Esophagus muscularis mucosa (tissue), 3 donors: ENCODE measurements around the gene DRC7.

Source experiments
- POLR2AphosphoS5 ChIP-seq, 2 donors: sonication (generic); formaldehyde crosslinking; IDR thresholded peaks; one replicate each; pipeline ENCODE4 v1.6.1; 2017; ENCODE audit warnings: antibody characterized with exemption in 2 of 2
- TF ChIP-seq, protein P1 (sequence below), 3 experiments: fragments of 200-600 bp in 2 of 3; fragments of 450-650 bp in 1 of 3; sonication (generic) in 2 of 3; IDR thresholded peaks; one replicate each; pipeline ENCODE4 v1.5.1; 2017 to 2019; ENCODE audit warnings: antibody characterized with exemption in 3 of 3, mild to moderate bottlenecking in 2 of 3, moderate library complexity in 1 of 3

DNA sequence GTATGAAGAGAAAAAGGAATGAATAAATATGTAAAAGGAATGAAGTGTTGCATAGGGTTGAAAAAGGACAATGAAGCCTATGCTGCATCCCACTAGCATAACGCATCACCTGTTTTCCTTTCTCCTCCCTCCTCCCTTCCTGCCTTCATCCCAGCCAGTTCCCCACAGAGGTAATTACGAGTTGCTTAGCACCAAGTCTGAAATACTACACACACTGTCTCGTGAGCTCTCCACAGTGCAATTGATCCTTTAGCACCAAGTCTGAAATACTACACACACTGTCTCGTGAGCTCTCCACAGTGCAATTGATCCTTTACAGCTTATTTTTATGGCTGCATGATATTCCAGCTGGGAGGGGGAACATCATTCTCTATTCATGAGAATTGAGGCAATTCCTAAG, 1.1 kb upstream of the DRC7 start:
- TF ChIP-seq, protein P1, sequence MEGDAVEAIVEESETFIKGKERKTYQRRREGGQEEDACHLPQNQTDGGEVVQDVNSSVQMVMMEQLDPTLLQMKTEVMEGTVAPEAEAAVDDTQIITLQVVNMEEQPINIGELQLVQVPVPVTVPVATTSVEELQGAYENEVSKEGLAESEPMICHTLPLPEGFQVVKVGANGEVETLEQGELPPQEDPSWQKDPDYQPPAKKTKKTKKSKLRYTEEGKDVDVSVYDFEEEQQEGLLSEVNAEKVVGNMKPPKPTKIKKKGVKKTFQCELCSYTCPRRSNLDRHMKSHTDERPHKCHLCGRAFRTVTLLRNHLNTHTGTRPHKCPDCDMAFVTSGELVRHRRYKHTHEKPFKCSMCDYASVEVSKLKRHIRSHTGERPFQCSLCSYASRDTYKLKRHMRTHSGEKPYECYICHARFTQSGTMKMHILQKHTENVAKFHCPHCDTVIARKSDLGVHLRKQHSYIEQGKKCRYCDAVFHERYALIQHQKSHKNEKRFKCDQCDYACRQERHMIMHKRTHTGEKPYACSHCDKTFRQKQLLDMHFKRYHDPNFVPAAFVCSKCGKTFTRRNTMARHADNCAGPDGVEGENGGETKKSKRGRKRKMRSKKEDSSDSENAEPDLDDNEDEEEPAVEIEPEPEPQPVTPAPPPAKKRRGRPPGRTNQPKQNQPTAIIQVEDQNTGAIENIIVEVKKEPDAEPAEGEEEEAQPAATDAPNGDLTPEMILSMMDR (IDR thresholded peaks at IDR 0.05): no peak
- TF ChIP-seq POLR2AphosphoS5 (IDR thresholded peaks at IDR 0.05): no peak
